Mammary epithelial cell (primary cell): ENCODE measurements around the gene TMEM108.

Source experiments
- EZH2 ChIP-seq: IDR thresholded peaks from 2 replicates; pipeline ENCODE4 v1.6.1; 2012; ENCODE audit warnings: low read length, inconsistent platforms, borderline replicate concordance
- TF ChIP-seq, protein P1 (sequence below), 2 donors: IDR thresholded peaks in 1 of 2; conservative IDR thresholded peaks in 1 of 2; 2 replicates each; pipeline ENCODE4 v1.5.1; 2011 to 2012; ENCODE audit warnings: inconsistent platforms in 2 of 2, low read length in 2 of 2, mild to moderate bottlenecking in 2 of 2, control low read depth in 1 of 2, low read depth in 1 of 2; ENCODE audit not compliant: insufficient read depth in 1 of 2; ENCODE audit errors: extremely low read depth in 1 of 2

DNA sequence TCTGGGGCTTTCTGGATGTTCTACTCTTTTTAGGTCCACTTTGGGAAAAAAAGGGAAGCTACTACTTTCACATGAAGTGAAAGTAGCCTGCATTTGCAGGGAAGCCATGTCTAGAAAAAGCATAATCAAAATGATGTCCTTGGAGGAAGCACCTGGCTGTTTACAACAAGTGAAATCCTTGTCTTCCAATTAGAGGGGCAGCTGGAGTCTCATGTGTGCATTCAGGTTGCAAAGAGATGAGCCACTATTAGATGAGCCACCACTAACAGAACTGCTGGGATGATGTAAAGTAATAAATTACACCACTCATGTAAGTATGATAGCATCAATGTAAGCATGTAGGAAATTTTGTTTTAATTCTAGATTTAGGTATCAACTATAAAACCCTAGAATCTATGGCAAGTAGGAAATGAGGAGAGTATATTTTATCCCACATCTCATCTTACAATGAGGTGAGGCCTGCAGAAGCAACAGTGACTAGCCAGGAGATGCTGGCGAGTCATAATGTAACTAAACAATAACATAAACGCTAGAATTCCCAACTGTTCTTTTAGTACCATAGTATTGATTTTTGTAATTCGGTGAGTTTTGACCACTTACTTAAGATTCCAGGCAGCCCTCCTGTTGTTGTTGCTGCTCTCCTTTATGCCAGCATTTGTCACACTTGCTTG lies 75.9 kb downstream of the TMEM108 start:
- TF ChIP-seq, protein P1, sequence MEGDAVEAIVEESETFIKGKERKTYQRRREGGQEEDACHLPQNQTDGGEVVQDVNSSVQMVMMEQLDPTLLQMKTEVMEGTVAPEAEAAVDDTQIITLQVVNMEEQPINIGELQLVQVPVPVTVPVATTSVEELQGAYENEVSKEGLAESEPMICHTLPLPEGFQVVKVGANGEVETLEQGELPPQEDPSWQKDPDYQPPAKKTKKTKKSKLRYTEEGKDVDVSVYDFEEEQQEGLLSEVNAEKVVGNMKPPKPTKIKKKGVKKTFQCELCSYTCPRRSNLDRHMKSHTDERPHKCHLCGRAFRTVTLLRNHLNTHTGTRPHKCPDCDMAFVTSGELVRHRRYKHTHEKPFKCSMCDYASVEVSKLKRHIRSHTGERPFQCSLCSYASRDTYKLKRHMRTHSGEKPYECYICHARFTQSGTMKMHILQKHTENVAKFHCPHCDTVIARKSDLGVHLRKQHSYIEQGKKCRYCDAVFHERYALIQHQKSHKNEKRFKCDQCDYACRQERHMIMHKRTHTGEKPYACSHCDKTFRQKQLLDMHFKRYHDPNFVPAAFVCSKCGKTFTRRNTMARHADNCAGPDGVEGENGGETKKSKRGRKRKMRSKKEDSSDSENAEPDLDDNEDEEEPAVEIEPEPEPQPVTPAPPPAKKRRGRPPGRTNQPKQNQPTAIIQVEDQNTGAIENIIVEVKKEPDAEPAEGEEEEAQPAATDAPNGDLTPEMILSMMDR (conservative IDR thresholded peaks at IDR 0.05 in 1 of 2, IDR thresholded peaks at IDR 0.05 in 1 of 2; ENCODE audit: extremely low read depth in 1 of 2, insufficient read depth in 1 of 2, low read depth in 1 of 2, low read length in 2 of 2): no peak
- TF ChIP-seq EZH2: no peak
